ENCODE results near the gene TBC1D7.

Gene TBC1D7

DNA sequence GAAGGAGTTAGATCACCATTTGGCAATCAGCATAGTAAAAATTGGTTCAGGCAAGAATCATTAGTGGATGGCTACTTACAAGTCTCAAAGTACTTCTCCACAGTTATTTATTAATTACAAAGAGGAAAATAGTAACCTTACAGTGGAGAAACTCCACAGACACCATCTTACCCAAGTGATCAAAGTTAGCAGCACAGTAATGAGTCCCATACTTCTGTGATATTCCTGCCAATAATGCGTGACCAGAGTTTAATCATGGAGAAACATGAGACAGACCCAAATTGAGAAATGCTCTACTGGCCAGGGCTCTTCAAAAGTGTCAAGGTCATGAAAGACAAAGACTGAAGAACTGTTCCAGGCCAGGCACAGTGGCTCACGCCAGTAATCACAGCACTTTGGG is 9.5 kb downstream of the TBC1D7 start:
- DNase-seq, result no peak

DNA sequence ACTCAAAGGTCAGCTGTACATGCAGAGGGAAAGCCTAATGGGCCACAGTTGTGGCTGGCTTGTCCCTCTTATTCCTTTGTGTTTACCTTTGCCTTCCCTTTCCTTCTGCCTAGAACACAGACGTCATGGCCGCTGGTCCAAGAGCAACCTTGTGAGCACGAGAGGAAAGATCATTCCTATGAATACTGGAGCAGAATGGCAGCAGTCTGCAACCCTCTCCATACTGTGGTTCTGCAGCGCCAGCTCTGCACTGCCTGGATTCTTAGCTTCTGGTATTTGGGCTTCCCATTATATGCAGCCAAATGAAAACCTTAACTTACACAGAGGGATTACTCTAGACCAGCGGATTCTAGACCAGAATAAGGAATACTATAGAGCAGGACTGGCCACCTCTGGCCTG is 12.4 kb downstream of the TBC1D7 start:
- no peak for DNase-seq

DNA sequence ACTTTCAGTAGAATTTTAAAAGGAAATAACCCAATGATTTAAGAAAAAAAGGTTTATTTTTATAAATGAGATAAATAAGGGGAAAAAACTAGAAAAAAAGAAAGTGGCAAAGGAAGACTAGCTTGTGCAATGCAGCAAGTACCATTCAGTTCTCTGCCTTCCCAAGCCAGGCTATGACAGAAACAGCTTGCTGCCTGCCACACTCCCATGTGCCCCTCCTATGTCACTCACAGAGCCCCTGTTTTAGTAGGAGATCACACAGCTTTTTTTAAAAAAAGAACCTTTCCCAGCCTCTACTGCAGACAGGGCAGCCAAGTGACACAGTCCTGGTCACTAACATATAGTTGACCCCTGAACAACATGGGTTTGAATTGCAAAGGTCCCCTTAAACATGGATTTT is 13.5 kb downstream of the TBC1D7 start:
- DNase-seq, result no peak

DNA sequence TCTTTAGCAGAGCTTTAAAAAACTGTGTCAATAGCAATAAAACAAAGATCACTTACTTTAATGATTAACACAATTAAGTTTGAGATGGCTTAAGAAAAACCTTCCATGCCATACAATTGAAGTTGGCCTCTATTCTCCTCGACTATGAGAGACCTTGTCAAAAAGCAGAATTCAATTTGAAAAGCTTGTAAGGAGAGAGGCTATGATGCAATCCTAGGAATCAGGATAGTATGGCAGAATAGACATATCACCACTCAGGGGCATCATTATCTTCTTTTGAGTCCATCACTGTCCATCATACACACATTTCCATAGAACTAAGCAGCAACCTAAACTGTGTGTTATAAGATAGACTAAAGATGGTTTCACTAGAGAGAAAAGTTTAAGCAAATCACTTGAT is 17.2 kb downstream of the TBC1D7 start:
- DNase-seq, result no peak

DNA sequence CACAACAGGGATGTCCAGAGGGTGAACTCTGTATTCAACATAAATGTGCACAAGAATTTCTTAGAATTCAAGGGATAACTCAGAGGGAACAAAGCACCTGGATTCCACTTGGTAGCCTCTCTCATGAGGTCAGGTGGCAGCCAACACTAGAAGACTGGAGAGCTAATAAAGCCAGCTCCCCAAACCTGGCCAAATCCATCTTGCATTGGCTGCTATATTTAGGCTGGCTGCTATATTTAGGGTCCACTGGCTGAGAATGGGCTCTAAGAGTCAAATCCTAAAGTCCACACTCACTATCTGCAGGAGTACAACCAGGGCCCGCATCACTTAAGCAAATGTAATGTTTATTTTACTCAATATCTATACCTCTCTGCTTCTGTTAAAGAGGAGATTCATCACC is 20.0 kb downstream of the TBC1D7 start:
- DNase-seq, result no peak

DNA sequence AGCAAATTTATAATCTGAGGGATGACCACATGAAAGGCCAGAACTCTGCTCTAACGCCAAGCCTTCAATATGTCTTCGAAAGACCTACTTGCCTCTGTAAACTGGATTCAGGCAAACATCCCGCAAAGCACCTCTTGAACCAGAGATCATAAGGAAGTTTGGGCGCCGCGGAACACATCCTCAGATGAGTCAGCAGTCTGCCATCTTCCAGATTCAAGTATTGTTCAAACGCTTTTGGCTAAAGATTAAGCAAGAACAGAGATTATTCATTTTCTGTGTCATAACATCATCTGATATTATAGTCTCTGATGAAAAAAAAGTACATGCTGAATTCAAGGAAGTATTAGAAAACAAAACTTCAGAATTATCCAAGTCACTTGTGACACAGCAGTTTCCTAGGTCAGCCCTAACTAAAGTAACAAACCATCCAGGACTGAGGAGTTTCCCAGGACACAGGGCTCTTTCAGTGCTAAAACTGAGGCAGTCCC is 20.8 kb downstream of the TBC1D7 start:
- no peak for DNase-seq

DNA sequence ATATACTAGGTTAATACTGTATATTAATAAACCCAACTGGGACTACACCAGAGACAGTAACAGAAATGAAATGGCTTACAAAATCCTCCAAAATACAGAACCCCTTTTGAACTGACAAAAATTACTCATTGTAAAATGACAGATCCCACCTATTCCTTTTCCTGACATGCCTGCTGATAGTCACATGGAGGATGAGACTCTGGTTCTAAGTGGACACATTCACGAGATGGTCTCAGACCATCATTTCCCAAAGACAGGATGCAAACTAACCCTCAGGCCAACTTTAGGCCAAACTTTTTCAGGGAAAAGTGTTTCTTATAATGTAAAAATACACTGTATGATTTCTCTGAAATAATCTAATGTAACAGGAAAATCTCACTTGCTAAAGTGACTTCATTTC is 22.5 kb downstream of the TBC1D7 start:
- DNase-seq, result no peak

DNA sequence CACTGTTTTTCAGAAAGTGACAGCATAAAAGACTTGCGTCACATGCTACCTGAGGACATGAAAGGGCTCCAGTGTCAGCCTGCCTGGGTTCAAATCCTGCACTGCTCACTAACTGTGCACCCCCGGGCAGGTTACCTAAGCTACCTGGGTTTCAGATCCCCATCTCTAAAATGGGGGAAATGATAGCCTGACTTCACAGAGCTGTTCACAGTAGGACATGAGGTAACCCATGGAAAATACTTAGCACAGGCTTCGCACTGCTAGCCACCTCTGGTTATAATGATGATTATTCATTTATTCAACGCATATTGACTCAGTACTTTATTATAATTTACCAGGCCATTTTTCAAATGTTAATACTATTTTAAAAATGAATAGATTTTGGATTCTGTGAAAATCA is 23.0 kb downstream of the TBC1D7 start:
- DNase-seq, result no peak

DNA sequence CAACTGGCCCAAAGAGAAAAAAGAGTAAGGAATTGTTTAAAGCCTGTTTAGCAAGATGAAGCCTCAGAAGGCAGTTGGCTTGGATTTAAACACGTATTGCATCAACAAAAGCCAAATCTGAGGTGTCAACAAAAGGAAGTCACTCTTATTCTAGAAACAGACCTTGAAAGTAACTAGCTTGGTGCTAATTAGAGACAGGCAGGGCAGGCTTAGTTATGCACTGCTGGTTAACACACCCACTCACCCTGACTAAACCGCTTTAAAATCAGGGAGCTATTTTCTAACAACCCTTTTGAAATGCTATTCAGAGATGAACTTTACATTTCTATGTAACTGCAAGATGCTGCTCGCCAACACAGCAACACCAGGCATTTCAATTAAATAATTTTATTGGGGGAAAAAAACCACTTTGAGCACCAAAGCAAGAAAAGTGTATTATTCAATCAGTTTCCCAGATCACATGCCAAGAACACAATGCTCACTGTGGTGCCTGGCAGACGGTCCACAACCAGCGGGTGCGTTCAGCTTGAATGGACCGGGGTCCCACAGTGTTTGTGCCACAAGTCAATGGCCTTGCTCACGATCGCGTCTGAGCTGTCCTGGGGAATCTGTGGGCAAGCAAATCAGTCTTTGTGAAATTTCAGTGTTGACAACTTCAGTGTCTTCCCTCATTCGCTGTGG is 23.6 kb downstream of the TBC1D7 start:
- DNase-seq, result no peak

DNA sequence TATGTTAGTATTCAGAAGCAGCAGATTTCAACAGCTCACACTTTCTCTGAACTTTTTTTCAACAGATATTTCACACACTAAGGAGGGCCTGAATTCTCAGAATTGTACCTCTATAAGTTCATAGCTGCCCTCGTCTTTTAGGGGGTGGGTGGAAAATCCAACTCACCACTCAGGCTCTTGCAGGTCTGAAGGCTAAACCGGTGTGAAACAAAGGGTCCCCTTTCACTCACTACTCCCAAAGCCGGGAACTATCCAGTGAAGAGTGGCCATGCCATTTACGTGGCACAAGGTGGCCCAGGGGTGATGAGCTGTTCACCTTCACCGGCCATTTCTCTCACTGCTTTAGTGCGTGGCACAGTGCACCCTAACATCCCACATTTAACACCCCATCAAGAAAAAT is 24.2 kb downstream of the TBC1D7 start:
- DNase-seq, result no peak

DNA sequence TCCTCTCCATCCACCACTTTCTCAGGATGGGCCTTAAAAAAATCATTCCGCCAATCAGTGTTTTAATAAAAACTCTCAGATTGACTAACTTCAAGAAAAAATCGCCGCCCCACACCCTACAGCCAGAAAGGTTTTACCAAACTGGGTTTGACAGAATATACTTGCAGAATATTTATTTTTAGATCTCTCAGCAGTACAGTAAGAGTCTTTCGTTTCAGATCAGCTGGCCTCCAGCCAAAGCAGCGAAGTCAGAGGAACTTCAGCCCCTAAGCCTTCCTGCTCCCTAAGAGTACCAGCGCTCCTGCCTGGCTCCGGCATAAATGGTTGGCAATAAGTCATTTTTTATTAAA is 24.7 kb downstream of the TBC1D7 start:
- peak; percentile 5 for DNase-seq

DNA sequence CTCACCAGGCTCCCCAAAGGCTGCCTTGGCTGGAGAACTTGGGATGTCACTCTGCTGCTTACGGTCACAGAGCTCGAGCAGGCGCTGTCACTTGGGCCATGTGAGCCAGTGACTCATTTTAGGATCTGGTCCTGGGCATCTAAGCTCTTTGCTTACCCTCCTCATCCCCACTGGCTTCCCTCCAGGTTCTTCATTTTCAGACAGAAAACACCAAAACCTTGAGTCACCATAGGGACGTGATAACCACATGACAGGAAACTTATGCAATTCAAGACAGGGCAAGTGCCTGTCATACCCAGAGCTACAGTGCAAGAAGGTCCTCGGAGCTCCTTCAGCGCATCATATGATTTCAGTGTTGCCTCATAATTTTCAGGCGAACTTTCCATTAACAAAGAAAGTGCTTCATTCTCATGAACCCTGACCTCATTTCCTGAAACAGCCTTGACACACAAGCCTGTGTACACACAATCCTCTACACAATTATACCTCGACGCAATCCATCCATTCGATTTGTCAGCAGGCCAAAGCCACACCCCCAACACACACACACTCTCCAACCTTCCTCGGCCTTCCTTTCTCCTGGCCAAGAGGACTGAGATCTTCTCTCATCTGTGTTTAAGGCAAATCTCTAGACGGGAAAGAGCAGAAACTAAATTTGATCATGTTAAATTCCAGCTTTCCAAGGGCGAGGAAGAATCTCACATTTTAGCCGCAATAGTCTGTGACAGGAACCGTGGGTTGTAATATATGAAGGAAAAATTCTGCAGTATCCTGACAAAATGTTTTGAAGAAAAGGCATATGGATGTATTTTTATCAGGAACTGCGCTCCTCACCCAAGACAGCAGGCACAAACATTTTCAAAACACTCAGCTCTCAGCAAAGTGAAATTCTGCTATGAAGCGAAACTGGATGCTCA is 25.3 kb downstream of the TBC1D7 start:
- DNase-seq, result peak; percentile 37

DNA sequence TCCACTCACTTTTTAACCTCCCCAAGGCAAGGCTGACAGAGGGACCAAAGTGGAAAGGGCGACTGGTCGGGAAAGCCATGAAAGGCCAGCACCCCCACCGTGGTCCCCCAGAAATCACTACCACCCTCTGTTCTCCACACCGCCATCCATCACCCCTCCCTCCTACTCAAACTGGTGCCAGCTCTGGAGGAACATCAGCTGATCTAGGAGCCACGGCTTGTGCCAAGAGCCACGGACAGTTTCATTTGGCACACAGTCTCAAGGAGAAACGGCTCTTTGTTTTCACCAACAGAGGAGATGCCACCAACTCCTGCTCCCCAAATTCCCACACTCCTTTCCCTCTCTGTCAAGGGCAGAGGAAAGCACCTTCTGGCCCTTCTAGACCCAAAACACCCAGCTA is 26.0 kb downstream of the TBC1D7 start:
- no peak for DNase-seq

DNA sequence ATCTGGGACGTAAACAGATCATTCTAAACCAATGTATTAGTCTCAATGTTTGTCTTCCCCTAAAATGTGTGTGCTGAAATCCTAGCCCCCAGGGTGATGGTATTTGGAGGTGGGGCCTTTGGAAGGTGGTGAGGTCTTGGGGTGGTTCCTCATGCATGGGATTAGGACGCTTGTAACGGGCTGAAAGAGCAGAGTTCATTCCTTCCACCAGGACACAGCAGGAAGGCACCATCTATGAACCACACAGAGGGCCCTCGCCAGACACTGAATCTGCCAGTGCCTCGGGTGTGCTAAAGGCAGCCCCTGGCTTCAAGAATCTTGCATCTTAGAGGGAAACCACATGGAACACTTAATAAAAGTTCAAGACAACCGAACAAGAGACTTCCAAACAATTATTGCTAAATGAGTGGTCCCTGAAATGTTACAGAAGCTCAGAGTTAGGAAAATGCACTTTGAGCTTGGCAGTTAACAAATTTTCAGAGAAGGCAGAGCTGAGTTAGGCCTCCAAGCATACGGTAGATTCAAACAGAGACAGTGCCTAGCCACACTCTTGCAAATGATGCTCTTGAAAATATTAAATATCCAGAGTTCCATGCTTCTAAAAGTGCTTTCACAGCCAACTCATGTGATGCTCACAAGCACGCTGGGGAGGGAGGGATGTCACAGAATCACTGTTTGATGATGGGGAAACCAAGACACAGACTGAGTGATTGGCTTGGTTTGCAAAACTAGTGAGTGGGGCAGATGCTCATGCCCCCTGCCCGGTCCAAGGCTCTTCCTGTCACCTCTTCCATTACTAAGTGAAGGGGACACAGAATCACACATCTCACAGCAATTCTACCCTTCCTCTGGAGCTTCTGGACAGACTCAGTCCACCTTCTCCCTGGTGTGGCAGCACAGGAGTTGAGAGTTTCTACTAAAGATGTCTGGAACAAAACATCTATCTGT is 27.4 kb downstream of the TBC1D7 start:
- DNase-seq, result no peak

DNA sequence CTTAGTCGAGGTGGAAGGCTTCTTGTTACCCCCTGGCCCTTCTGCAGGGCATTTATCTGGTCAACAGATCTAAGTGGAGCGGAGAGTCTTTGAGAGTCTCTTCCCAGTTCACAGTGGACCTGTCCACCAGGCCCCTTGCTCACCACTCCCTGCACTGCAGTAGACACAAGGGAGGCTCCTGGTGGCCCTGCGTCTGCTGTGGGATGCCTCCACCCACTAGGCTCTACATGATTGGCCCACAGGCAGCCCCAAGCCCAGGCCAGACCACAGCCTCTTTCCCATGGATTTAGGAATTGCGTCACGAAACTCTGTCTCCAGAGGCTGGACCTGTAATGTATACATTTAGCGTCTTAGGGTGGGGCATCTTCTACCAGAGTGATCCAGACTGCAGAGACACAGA is 28.4 kb downstream of the TBC1D7 start:
- DNase-seq, result no peak

DNA sequence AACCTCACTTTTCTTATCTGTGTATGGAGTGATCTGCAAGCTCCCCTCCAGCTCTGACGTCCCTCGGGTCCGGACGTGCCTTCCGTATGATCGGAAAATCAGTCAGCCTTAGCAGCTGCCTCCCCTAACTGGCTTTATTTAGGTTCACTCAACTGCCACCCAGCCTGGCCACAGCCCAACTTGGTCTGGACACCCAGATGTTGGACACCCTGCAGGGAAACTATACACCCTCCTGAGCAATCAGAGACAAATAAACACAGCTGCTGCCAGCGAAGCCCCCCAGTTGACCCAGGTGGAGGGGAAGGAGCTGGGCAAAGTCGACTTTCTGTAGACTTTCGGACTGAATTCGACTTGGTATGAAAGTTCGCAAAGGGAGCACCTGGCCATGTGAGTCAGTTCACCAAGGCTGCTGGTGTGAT is 28.9 kb downstream of the TBC1D7 start:
- DNase-seq, result no peak

DNA sequence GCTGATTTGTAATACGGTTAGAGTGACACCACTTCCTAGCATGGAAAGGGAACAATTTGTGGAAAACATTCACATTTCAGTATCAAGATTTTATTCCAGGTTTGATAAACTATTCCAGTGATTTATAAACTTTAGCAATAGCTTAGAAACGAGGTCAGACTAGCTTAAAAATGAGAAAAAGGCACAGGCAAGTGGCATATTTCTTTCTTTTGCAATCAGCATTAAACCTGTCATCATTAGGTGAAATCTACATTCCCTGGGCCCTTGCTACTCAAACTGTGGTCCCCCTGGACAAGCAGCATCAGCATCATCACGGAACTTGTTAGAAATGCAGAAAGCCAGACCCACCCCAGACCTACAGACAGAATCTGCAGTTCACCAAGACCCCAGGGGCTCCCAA is 29.9 kb downstream of the TBC1D7 start:
- no peak for DNase-seq

DNA sequence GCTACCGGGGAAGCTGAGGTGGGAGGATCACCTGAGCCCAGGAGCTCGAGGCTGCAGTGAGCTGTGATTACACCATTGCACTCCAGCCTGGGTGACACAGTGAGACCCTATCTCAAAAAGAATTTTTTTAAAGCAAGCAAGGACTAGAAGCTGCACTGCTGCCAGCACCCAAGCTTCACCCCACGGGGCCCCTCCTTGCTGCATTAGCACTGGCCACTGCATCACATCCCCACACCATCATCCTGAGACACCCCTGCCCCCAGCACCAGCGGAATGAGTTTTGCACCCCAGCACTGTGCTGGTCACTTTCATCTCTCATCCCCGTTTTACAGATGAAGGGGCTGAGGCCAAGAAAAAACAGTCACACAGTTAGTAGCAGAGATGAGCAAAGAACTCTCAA is 30.9 kb downstream of the TBC1D7 start:
- DNase-seq, result no peak

DNA sequence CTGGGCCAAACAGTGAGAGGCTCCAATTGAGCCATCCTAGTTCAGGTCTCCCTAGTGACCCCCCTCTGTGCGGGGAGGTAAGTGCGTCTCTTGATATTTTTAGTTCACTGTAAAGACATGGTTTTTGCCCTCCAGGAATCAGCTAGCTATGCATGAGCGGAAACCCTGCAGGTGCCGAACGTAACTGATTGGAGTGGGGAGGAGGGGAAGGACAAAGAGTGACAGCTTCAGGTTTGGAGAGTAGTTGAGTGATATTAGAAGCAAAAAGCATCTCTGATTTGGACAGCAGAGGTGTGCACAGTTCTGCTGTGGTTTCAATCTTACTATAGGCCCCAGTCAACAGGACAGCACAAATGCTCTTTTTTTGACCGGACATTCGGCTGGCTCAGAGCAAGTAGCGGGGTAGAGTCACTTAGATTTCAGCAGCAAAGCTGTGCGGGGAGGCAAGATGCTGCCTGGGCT is 31.8 kb downstream of the TBC1D7 start:
- no peak for DNase-seq

DNA sequence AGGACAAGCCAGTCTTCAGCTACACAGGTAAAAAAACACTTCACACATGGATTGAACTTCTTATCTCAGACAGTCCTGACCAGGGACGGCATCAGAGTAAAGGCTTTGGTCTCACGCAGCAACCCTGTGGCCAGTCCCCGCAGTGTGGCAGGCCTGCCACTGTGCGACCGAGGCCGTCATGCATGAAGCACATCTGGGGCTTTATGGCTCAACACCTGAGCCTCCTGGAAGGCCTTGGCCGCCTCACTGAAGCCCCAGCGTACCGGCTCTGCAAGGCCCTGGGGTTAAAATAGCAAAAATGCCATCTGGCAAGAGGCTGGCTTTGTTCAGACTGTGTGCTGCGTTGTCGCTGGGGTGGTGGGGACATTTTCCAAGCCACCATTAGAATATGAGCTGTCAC is 32.8 kb downstream of the TBC1D7 start:
- DNase-seq, result no peak

DNA sequence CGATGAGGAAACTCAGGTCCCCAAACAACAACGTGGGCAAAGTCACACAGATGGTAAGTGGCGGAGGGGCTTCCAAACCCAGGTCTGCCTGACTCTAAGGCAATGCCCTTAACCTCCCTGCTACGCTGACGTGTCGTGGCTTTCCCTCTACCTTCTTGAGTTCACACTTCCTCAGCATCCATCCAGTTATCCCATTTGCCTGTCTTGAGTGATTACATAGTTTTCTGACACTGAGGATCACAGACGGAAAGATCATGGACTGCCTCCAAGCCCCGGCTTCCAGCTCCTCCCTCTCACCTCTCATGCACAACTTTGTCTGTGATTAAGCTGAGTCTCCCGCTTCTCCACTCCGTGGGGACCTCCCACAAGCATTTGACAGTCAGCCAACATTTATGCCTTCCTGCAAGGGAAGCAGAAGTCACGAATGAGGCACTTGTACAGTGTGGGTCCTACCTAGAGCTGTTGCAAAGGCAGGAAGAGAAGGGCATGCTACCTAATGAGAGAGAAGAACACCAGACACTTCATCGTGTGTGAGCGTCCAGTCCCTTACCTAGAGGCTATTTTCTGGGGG is 33.8 kb downstream of the TBC1D7 start:
- DNase-seq, result no peak

DNA sequence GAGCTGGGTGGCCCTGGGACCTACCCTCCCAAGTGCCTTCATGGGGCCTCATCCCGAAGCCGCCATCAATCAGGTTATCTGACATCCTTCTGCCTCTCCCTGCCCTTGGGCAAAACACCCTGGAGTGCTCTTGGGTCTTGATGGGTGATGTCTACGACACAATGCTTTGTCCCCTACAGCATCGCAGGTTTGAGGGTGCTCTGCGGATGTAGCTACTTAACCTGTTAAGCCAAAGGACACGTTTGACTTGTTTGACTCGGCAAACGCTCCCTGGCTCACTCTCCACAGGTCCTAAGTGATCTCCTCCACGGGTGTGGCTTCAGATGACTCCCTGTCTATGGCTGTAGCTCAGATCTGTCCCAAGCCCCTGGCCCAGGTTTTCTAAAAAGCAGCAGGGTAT is 35.6 kb downstream of the TBC1D7 start:
- DNase-seq, result no peak

DNA sequence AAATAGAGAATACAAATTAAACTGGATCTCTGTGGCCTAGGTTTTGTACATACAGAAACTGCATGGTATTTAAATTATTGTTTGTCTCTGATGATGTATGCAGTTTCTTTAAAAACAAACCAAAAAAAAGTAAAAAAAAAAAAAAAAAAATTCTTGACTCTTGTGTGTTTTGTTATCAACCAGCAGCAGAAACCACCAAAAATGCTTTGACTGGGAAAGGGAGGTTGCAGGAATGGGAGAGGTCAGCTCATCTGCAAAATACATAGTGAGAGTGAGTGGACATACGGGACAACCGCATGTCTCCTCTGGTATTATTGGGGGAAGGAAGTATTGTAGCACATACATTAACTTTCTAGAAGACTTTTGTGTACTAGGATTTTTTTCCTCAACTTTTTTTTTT is 38.0 kb downstream of the TBC1D7 start:
- no peak for DNase-seq

Measured in stimulated activated naive CD4-positive, alpha-beta T cell treated with Interleukin-2 at 50 U/mL for 16 hours (primary cell).